ENCODE data around the gene LHX1. TPM values are rescaled to one million over a fixed set of nuclear protein-coding genes. Genes with fewer than 3 reads are reported as not detected.

Gene LHX1
- total RNA-seq, 1 donor, result not detected

GRCh38 chr17:36907407-36907806 lies 29.9 kb upstream of the LHX1 start:
- Histone ChIP-seq H4K20me1 (ENCODE audit: insufficient read depth, low read length) (no peaks in the 10 kb centered on the region), H3K79me2 (ENCODE audit: insufficient read depth, low read length) (no peaks in the 10 kb centered on the region), H3K4me2 (ENCODE audit: insufficient read depth, low read length) (no peak overlapping the region), H2AFZ (ENCODE audit: low read length) (no peak overlapping the region), H3K27ac (ENCODE audit: low read depth, low read length) (no peak overlapping the region), H3K36me3 (ENCODE audit: insufficient read depth, low read length) (no peaks in the 10 kb centered on the region), H3K4me1 (ENCODE audit: insufficient read depth, low read length) (no peaks in the 10 kb centered on the region), H3K27me3 (ENCODE audit: insufficient read depth, low read length) (peaks cover 31% of the 10 kb centered on the region), H3K9me3 (ENCODE audit: low read depth, low read length) (no peaks in the 10 kb centered on the region), H3K4me3 (ENCODE audit: insufficient read depth, low read length) (no peak overlapping the region)
- TF ChIP-seq CTCF (IDR thresholded peaks at IDR 0.05; ENCODE audit: extremely low read depth, low read depth, low read length), result no peak
- no peak for DNase-seq (ENCODE audit: insufficient read length, low spot score, missing footprints)

- no peaks in the 10 kb centered on the region for H4K20me1 ChIP-seq (ENCODE audit: insufficient read depth, low read length)
- peaks cover 31% of the 10 kb centered on the region for H3K27me3 ChIP-seq (ENCODE audit: insufficient read depth, low read length)
- no peak for TF ChIP-seq CTCF (IDR thresholded peaks at IDR 0.05; ENCODE audit: extremely low read depth, low read depth, low read length)
- H3K4me1 ChIP-seq (ENCODE audit: insufficient read depth, low read length), result no peaks in the 10 kb centered on the region
- no peaks in the 10 kb centered on the region for H3K9me3 ChIP-seq (ENCODE audit: low read depth, low read length)
- no peak for DNase-seq (ENCODE audit: insufficient read length, low spot score, missing footprints)
- H3K36me3 ChIP-seq (ENCODE audit: insufficient read depth, low read length), result no peaks in the 10 kb centered on the region
- H3K4me2 ChIP-seq (ENCODE audit: insufficient read depth, low read length), result no peak overlapping the region
- H3K27ac ChIP-seq (ENCODE audit: low read depth, low read length), result no peak overlapping the region
- no peak overlapping the region for H2AFZ ChIP-seq (ENCODE audit: low read length)
- no peak overlapping the region for H3K4me3 ChIP-seq (ENCODE audit: insufficient read depth, low read length)
- H3K79me2 ChIP-seq (ENCODE audit: insufficient read depth, low read length), result no peaks in the 10 kb centered on the region
Measured at GRCh38 chr17:36910513-36910912, 26.8 kb upstream of the LHX1 start.

- H3K27ac ChIP-seq (ENCODE audit: low read depth, low read length), result no peak overlapping the region
Measured at GRCh38 chr17:36911001-36911400, 26.3 kb upstream of the LHX1 start.

GRCh38 chr17:36913132-36913531 lies 24.1 kb upstream of the LHX1 start:
- Histone ChIP-seq H3K36me3 (ENCODE audit: insufficient read depth, low read length) (no peaks in the 10 kb centered on the region), H3K27ac (ENCODE audit: low read depth, low read length) (no peak overlapping the region), H3K79me2 (ENCODE audit: insufficient read depth, low read length) (no peaks in the 10 kb centered on the region), H4K20me1 (ENCODE audit: insufficient read depth, low read length) (no peaks in the 10 kb centered on the region), H3K9me3 (ENCODE audit: low read depth, low read length) (no peaks in the 10 kb centered on the region), H3K4me1 (ENCODE audit: insufficient read depth, low read length) (no peaks in the 10 kb centered on the region), H3K4me3 (ENCODE audit: insufficient read depth, low read length) (no peak overlapping the region), H2AFZ (ENCODE audit: low read length) (no peak overlapping the region), H3K4me2 (ENCODE audit: insufficient read depth, low read length) (no peak overlapping the region), H3K27me3 (ENCODE audit: insufficient read depth, low read length) (peaks cover 17% of the 10 kb centered on the region)
- TF ChIP-seq CTCF (IDR thresholded peaks at IDR 0.05; ENCODE audit: extremely low read depth, low read depth, low read length), result no peak
- DNase-seq (ENCODE audit: insufficient read length, low spot score, missing footprints), result no peak

More at GRCh38 chr17:36911001-36911400, 26.3 kb upstream of the LHX1 start:
- H3K4me1 ChIP-seq (ENCODE audit: insufficient read depth, low read length), result no peaks in the 10 kb centered on the region
- H3K4me2 ChIP-seq (ENCODE audit: insufficient read depth, low read length), result no peak overlapping the region
- DNase-seq (ENCODE audit: insufficient read length, low spot score, missing footprints), result no peak
- H3K9me3 ChIP-seq (ENCODE audit: low read depth, low read length), result no peaks in the 10 kb centered on the region
- no peaks in the 10 kb centered on the region for H4K20me1 ChIP-seq (ENCODE audit: insufficient read depth, low read length)
- peaks cover 31% of the 10 kb centered on the region for H3K27me3 ChIP-seq (ENCODE audit: insufficient read depth, low read length)
- TF ChIP-seq CTCF (IDR thresholded peaks at IDR 0.05; ENCODE audit: extremely low read depth, low read depth, low read length), result no peak
- no peak overlapping the region for H2AFZ ChIP-seq (ENCODE audit: low read length)
- H3K4me3 ChIP-seq (ENCODE audit: insufficient read depth, low read length), result no peak overlapping the region
- H3K36me3 ChIP-seq (ENCODE audit: insufficient read depth, low read length), result no peaks in the 10 kb centered on the region
- no peaks in the 10 kb centered on the region for H3K79me2 ChIP-seq (ENCODE audit: insufficient read depth, low read length)

Measured in osteoblast (primary cell).